Neural progenitor cell (in vitro differentiated cells): ENCODE data around the gene ZNF548. TPM values are rescaled to one million over a fixed set of nuclear protein-coding genes. Genes with fewer than 3 reads are reported as not detected.
A peak's percentile ranks its signal among the peaks of the same experiment; 100 is the strongest.

ENCODE experiments used
- DNase-seq: peaks from one replicate; pipeline ENCODE4 v3.0.0-alpha.2; 2016; ENCODE audit warnings: low spot score
- H2AFZ ChIP-seq: fragments of 200-600 bp; sonication (generic); replicated peaks from 2 replicates; pipeline ENCODE4 v1.6.1; 2016; ENCODE audit warnings: antibody characterized with exemption
- H3F3A ChIP-seq: fragments of 200-600 bp; sonication (generic); 2 replicates; pipeline ENCODE4 v1.6.1; 2016; ENCODE audit warnings: antibody characterized with exemption, low read depth
- H3K27ac ChIP-seq: fragments of 200-600 bp; sonication (generic); 2 replicates; pipeline ENCODE4 v1.5.1; 2016; ENCODE audit warnings: mild to moderate bottlenecking
- H3K27me3 ChIP-seq: fragments of 200-600 bp; sonication (generic); 2 replicates; pipeline ENCODE4 v1.6.1; 2016; ENCODE audit warnings: mild to moderate bottlenecking, moderate library complexity
- H3K36me3 ChIP-seq: fragments of 200-600 bp; sonication (generic); 2 replicates; pipeline ENCODE4 v1.5.1; 2016
- H3K4me1 ChIP-seq: fragments of 200-600 bp; sonication (generic); 2 replicates; pipeline ENCODE4 v1.6.1; 2016; ENCODE audit warnings: mixed run types
- H3K4me2 ChIP-seq: fragments of 200-600 bp; sonication (generic); 2 replicates; pipeline ENCODE4 v1.6.1; 2016
- H3K4me3 ChIP-seq: fragments of 200-600 bp; sonication (generic); 2 replicates; pipeline ENCODE4 v1.5.1; 2016
- H3K79me2 ChIP-seq: fragments of 200-600 bp; sonication (generic); 2 replicates; pipeline ENCODE4 v1.6.1; 2016; ENCODE audit warnings: low read depth
- H3K9ac ChIP-seq: fragments of 200-600 bp; sonication (generic); 2 replicates; pipeline ENCODE4 v1.6.1; 2016
- H3K9me3 ChIP-seq: fragments of 200-600 bp; sonication (generic); 2 replicates; pipeline ENCODE4 v1.5.1; 2016; ENCODE audit warnings: low read depth
- H4K20me1 ChIP-seq: fragments of 200-600 bp; sonication (generic); 2 replicates; pipeline ENCODE4 v1.6.1; 2016; ENCODE audit warnings: low read depth
- H3K27ac Mint-ChIP-seq: 3 replicates; pipeline ENCODE4 v1.8.0; 2021; ENCODE audit warnings: mixed read lengths
- H3K27me3 Mint-ChIP-seq: 2 replicates; pipeline ENCODE4 v1.8.0; 2022; ENCODE audit warnings: low read depth, mild to moderate bottlenecking, inconsistent platforms, moderate library complexity, mixed read lengths; ENCODE audit not compliant: insufficient read depth
- H3K36me3 Mint-ChIP-seq: 3 replicates; pipeline ENCODE4 v1.8.0; 2021; ENCODE audit warnings: mixed read lengths
- H3K4me1 Mint-ChIP-seq: 3 replicates; pipeline ENCODE4 v1.8.0; 2021; ENCODE audit warnings: mixed read lengths
- H3K4me3 Mint-ChIP-seq: 3 replicates; pipeline ENCODE4 v1.8.0; 2021; ENCODE audit warnings: mild to moderate bottlenecking, moderate library complexity, mixed read lengths
- H3K9me3 Mint-ChIP-seq: 3 replicates; pipeline ENCODE4 v1.8.0; 2020; ENCODE audit warnings: mixed read lengths
- EZH2 ChIP-seq: fragments of 200-600 bp; sonication (generic); IDR thresholded peaks from 2 replicates; pipeline ENCODE4 v1.6.1; 2017; ENCODE audit warnings: antibody characterized with exemption, mild to moderate bottlenecking, moderate library complexity
- EZH2phosphoT487 ChIP-seq: fragments of 200-600 bp; sonication (generic); IDR thresholded peaks from 2 replicates; pipeline ENCODE4 v1.6.1; 2017; ENCODE audit warnings: antibody characterized with exemption
- total RNA-seq: library from RNA; depleted of rRNA; stranded (reverse); fragments of >200 nt; gene quantifications from 2 replicates; pipeline ENCODE4 v1.2.3, GENCODE V29; 2015; ENCODE audit warnings: low replicate concordance
- TF ChIP-seq, protein P1 (sequence below): fragments of 200-600 bp; sonication (generic); IDR thresholded peaks from 2 replicates; pipeline ENCODE4 v1.5.1; 2017; ENCODE audit warnings: antibody characterized with exemption, mild to moderate bottlenecking

Gene ZNF548
- total RNA-seq, 1 donor from 2014 or later: 18.7 TPM

DNA sequence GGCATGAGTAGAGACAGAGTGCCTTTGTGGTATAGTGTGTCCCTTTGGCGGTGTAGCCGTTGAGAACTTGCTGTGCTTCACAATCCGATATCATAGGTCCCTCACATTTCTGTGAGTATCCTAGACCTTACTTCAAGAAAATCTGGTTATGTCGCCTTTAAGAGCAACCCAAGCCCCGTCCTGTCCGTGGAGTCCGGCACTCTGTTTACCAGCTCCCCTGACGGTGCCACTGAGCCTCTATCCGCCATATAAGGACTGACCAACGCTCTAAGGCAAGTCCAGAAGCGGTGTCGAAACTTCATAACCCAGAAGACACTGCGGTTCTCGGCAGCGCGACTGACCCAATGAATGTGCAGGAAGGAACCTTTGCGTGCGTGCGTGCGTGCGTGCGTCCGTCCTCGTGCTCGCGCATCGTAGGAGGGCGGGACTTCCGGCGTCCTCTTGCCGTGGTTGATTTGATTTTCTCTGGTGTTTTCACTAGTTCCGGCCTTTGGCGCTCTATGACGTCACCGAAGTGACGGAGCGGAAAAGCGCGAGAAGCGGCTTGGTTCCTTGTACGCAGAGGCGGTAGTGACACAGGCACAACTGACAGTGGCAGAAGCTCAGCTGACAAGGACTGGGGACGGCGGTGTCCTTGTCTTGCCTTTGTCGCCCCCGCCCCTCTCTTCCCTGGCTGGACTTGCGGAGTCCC is 26.5 kb upstream of the ZNF548 start, which contains the start of the genes TRAPPC2B and ZNF547:
Gene TRAPPC2B, plus strand, starts transcription at position 555 of the 691 bp plus-strand sequence. CDS start 1,283 bp downstream, outside the sequence.
Gene ZNF547, plus strand, starts transcription at position 555 of the 691 bp plus-strand sequence. CDS start 5,005 bp downstream, outside the sequence.
- peaks cover 21% of the 10 kb centered on the region for H3K36me3 Mint-ChIP-seq
- peak within 1 kb of the TSS; percentile 46 for H2AFZ ChIP-seq
- H3K27ac Mint-ChIP-seq: peak within 1 kb of the TSS; percentile 98
- H4K20me1 ChIP-seq: no peaks in the 10 kb centered on the region
- H3K27ac ChIP-seq: peak within 1 kb of the TSS; percentile 30
- TF ChIP-seq EZH2phosphoT487 (no peak), EZH2 (no peak)
- TF ChIP-seq, protein P1, sequence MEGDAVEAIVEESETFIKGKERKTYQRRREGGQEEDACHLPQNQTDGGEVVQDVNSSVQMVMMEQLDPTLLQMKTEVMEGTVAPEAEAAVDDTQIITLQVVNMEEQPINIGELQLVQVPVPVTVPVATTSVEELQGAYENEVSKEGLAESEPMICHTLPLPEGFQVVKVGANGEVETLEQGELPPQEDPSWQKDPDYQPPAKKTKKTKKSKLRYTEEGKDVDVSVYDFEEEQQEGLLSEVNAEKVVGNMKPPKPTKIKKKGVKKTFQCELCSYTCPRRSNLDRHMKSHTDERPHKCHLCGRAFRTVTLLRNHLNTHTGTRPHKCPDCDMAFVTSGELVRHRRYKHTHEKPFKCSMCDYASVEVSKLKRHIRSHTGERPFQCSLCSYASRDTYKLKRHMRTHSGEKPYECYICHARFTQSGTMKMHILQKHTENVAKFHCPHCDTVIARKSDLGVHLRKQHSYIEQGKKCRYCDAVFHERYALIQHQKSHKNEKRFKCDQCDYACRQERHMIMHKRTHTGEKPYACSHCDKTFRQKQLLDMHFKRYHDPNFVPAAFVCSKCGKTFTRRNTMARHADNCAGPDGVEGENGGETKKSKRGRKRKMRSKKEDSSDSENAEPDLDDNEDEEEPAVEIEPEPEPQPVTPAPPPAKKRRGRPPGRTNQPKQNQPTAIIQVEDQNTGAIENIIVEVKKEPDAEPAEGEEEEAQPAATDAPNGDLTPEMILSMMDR: no peak
- H3K36me3 ChIP-seq: no peaks in the 10 kb centered on the region
- H3F3A ChIP-seq: no peaks in the 10 kb centered on the region
- H3K27me3 Mint-ChIP-seq: peaks cover 2% of the 10 kb centered on the region
- peaks cover 9% of the 10 kb centered on the region for H3K4me1 Mint-ChIP-seq
- no peaks in the 10 kb centered on the region for H3K27me3 ChIP-seq
- H3K4me3 Mint-ChIP-seq: peak within 1 kb of the TSS; percentile 98
- H3K9me3 ChIP-seq: no peaks in the 10 kb centered on the region
- DNase-seq: peak; percentile 99
- H3K9ac ChIP-seq: peak within 1 kb of the TSS; percentile 78
- peak within 1 kb of the TSS; percentile 84 for H3K4me3 ChIP-seq
- peaks cover 7% of the 10 kb centered on the region for H3K4me1 ChIP-seq
- peak within 1 kb of the TSS; percentile 86 for H3K4me2 ChIP-seq
- peaks cover 17% of the 10 kb centered on the region for H3K79me2 ChIP-seq
- no peaks in the 10 kb centered on the region for H3K9me3 Mint-ChIP-seq

DNA sequence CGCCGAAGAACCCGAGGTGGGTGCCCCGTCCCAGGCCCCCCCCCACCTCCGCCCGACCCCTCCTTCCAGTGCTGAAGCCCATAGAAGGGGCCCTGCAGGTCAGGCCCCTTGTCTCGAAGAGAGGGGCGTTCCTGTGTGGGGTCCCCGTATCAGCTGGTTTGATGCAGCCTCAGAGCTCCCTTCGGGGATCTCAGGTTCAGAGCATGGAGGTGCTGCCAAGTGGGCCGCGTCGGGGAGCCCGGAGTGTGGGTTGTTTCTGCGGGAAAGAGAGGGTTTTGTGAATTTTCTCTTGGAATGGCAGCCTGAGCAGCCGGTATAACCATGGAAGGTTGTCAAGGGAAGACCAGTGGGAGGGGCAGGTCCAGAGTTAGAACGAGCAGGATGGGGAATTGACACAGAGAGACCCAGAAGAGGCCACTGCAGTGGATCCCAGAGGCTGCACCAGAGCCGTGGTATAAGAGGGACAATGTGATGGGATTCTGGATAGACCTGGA is 25.9 kb upstream of the ZNF548 start:
- Histone ChIP-seq H3K27me3 (no peaks in the 10 kb centered on the region), H3K79me2 (peaks cover 17% of the 10 kb centered on the region), H3K36me3 (no peaks in the 10 kb centered on the region), H3K9me3 (no peaks in the 10 kb centered on the region), H3K4me3 (peak overlapping the region; percentile 84), H3F3A (no peaks in the 10 kb centered on the region), H3K27ac (peak overlapping the region; percentile 30), H3K4me2 (peak overlapping the region; percentile 86), H4K20me1 (no peaks in the 10 kb centered on the region), H2AFZ (no peak overlapping the region), H3K9ac (peak overlapping the region; percentile 78), H3K4me1 (peaks cover 7% of the 10 kb centered on the region)
- TF ChIP-seq, protein P1: no peak
- TF ChIP-seq EZH2phosphoT487 (no peak), EZH2 (no peak)
- Mint-ChIP-seq H3K4me1 (peaks cover 9% of the 10 kb centered on the region), H3K9me3 (no peaks in the 10 kb centered on the region), H3K36me3 (peaks cover 17% of the 10 kb centered on the region), H3K27me3 (no peaks in the 10 kb centered on the region), H3K27ac (peak overlapping the region; percentile 28), H3K4me3 (peak overlapping the region; percentile 98)
- DNase-seq: no peak

- DNase-seq: no peak
- H3K27ac Mint-ChIP-seq: no peak overlapping the region
- TF ChIP-seq EZH2: no peak
- TF ChIP-seq, protein P1: no peak
- no peak for TF ChIP-seq EZH2phosphoT487
Measured at GRCh38 chr19:57366776-57367175, 22.9 kb upstream of the ZNF548 start.

More at GRCh38 chr19:57366776-57367175, 22.9 kb upstream of the ZNF548 start:
- Histone ChIP-seq H2AFZ (no peak overlapping the region), H3K27ac (no peak overlapping the region), H4K20me1 (no peaks in the 10 kb centered on the region), H3K4me1 (peaks cover 7% of the 10 kb centered on the region), H3K9me3 (no peaks in the 10 kb centered on the region), H3K9ac (no peak overlapping the region), H3K79me2 (peaks cover 17% of the 10 kb centered on the region), H3K4me2 (no peak overlapping the region), H3K4me3 (no peak overlapping the region), H3F3A (no peaks in the 10 kb centered on the region), H3K36me3 (no peaks in the 10 kb centered on the region), H3K27me3 (no peaks in the 10 kb centered on the region)
- Mint-ChIP-seq H3K9me3 (no peaks in the 10 kb centered on the region), H3K36me3 (peaks cover 15% of the 10 kb centered on the region), H3K4me1 (peaks cover 9% of the 10 kb centered on the region), H3K27me3 (no peaks in the 10 kb centered on the region), H3K4me3 (no peak overlapping the region)
